Measurements from ENCODE around the gene GALNT1.

DNA sequence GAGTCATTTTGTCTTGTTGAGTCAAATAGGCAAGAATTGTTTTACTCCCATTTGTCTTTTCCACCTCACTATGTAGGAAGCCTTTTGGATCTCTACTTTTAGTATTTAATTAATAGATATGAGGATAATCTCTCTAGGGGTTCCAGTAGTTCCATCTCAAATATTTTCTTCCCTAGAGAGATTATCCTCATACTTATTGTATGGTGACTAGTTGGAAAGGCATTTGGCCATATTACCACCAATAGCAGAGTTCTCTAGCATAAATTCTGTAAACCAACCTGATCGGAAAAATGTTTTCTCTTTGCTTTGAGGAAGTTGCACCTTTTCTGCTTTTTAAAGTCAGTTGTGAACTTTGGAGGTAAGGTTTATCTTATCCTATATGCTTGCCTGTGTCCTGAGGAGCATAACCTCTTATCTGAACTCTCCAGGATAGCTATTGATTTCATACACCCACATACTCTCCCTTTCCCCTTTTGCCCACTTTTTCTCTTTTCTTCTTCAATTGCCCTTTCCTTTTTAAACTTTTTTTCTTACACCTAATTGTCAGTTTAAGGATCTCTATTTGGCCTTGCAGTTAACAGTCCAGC, 100.8 kb downstream of the GALNT1 start:
- TF ChIP-seq POLR2A (IDR thresholded peaks at IDR 0.05; ENCODE audit: low read depth, low read length) (no peak), SPI1 (IDR thresholded peaks at IDR 0.05; ENCODE audit: low read depth, low read length) (no peak), TAF1 (IDR thresholded peaks at IDR 0.05; ENCODE audit: low read depth, low read length) (no peak)

All from GM12891 (cell line).